Measurements from ENCODE around the gene ATAD3C.
"Not testable (repeated sequence)": the region's sequence is repeated elsewhere in the genome, so short reads cannot be mapped to it uniquely, and the experiment has no call there.

The ATAD3C gene

GRCh38 chr1:1477206-1477605 is 27.7 kb downstream of the ATAD3C start:
- no peak overlapping the region for H3K27ac ChIP-seq
- TF ChIP-seq ZFX (IDR thresholded peaks at IDR 0.05; ENCODE audit: borderline replicate concordance) (no peak), CTCF (IDR thresholded peaks at IDR 0.05) (no peak)

GRCh38 chr1:1479547-1480487 is 30.3 kb downstream of the ATAD3C start:
- H3K27ac ChIP-seq, result no peak overlapping the region
- no peak for TF ChIP-seq ZFX (IDR thresholded peaks at IDR 0.05; ENCODE audit: borderline replicate concordance)
- no peak for TF ChIP-seq CTCF (IDR thresholded peaks at IDR 0.05)

DNA sequence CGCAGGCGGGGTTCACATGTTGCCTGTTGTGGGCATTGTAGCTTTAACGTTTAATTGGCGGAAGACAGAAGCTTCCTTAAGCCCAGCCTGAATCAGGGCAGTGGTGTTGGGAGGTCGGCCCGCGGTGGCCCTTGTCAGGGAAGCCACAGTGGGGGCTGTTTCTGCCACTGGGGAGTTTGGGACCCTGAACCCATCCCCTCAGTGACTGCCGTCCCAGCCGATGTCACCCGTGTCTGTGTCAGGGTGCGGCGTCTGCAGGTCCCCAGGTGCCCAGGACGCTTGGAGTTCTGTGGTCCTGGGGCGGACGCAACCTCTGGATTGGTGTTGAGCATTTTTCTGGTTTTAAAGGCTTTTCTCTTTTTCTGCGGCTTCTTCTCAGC is 31.0 kb downstream of the ATAD3C start:
- H3K27ac ChIP-seq, result not testable (repeated sequence)

DNA sequence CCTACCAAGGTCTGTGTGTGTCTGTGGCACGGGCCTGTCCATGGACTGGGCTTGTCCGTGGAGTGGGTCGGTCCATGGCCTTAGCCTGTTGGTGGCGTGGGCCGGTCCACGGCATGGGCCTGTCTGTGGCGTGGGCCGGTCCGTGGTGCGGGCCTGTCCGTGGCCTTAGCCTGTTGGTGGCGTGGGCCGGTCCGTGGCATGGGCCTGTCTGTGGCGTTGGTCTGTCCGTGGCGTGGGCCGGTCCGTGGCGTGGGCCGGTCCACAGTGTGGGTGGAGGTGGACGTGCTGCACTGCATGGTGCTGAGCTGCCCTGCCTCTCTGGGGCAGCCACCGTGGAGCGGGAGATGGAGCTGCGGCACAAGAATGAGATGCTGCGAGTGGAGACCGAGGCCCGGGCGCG is 32.3 kb downstream of the ATAD3C start:
- H3K27ac ChIP-seq, result not testable (repeated sequence)

- TF ChIP-seq CTCF (IDR thresholded peaks at IDR 0.05) (no peak), ZFX (IDR thresholded peaks at IDR 0.05; ENCODE audit: borderline replicate concordance) (no peak)
Measured at GRCh38 chr1:1482856-1483255, 33.4 kb downstream of the ATAD3C start.

DNA sequence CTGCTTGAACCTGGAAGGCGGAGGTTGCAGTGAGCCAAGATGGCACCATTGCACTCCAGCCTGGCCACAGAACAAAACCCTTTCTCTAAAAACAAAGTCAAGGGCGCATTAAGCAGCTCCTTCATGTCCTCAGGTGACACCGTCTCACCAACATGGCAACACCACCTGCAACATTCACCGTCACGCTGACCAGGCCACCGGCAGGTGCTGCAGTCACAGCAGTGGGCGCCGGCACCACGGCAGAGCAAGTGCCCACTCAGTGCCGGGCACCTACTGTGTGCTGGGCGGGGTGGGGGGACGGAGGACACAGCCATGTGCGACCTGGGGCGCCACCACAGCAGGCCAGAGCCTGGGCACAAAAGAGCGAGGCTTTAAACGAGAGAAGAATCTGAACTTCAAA is 34.2 kb downstream of the ATAD3C start:
- TF ChIP-seq ZFX (IDR thresholded peaks at IDR 0.05; ENCODE audit: borderline replicate concordance) (no peak), CTCF (IDR thresholded peaks at IDR 0.05) (no peak)
- no peak overlapping the region for H3K27ac ChIP-seq

More at GRCh38 chr1:1482856-1483255, 33.4 kb downstream of the ATAD3C start:
- no peak overlapping the region for H3K27ac ChIP-seq

- not testable (repeated sequence) for H3K27ac ChIP-seq
Measured at GRCh38 chr1:1484976-1485750, 35.7 kb downstream of the ATAD3C start.

DNA sequence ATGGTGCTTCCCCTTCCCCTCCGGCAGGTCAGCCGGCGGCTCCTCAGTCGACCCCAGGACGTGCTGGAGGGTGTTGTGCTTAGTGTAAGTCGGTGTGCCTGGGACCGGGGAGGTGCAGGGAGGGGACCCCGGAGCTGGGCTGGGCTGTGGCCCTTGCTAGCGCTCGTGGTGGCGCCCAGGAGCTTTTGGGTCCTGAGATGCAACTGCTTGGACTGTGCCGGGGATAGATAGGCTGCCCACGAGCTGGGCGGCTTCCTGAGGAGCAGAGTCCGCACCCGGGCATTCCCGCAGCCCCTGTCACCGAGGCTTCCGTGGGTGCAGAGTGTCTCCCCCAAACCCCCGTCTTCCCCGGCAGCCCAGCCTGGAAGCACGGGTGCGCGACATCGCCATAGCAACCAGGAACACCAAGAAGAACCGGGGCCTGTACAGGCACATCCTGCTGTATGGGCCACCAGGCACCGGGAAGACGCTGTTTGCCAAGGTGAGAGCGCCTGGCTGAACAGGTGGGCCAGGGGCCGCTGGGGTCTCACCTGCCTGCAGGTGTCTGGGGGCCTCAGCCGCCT is 36.3 kb downstream of the ATAD3C start:
- H3K27ac ChIP-seq, result not testable (repeated sequence)

DNA sequence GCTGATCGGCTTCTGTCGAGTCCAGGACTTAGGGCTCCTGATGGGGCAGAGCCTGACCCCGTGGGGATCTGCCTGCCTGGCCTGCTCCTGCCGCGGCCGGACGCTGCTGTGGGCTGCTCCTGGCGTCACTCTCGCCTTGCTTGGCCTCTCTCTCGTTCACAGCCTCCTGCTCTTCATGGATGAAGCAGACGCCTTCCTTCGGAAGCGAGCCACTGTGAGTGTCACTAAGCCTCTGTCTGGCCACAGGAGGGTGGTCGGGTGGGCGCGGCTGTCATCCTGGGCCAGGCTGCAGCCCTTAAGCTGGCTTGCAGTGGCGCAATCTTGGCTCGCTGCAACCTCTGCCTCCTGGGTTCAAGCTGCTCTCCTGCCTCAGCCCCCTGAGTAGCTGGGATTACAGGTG is 38.2 kb downstream of the ATAD3C start:
- H3K27ac ChIP-seq, result no peak overlapping the region
- TF ChIP-seq ZFX (IDR thresholded peaks at IDR 0.05; ENCODE audit: borderline replicate concordance) (no peak), CTCF (IDR thresholded peaks at IDR 0.05) (no peak)

Data from 22Rv1 (cell line).